Chondrocyte (in vitro differentiated cells): ENCODE measurements around the gene LMO1. TPM values are rescaled to one million over a fixed set of nuclear protein-coding genes. Genes with fewer than 3 reads are reported as not detected.

Experiments used
- DNase-seq: peaks from one replicate; pipeline ENCODE4 v3.0.0; 2021; ENCODE audit warnings: mixed read lengths, low spot score
- H3K27ac Mint-ChIP-seq: one replicate; pipeline ENCODE4 v1.8.0; 2021; ENCODE audit warnings: mild to moderate bottlenecking, moderate library complexity, mixed read lengths; ENCODE audit not compliant: unreplicated experiment
- H3K27me3 Mint-ChIP-seq: 2 replicates; pipeline ENCODE4 v1.8.0; 2021; ENCODE audit warnings: low read depth, mixed read lengths
- H3K36me3 Mint-ChIP-seq: 2 replicates; pipeline ENCODE4 v1.8.0; 2021; ENCODE audit warnings: low read depth, mixed read lengths
- H3K4me1 Mint-ChIP-seq: 2 replicates; pipeline ENCODE4 v1.8.0; 2021; ENCODE audit warnings: low read depth, mild to moderate bottlenecking, mixed read lengths
- H3K4me3 Mint-ChIP-seq: one replicate; pipeline ENCODE4 v1.8.0; 2021; ENCODE audit warnings: mild to moderate bottlenecking, moderate library complexity, mixed read lengths; ENCODE audit not compliant: unreplicated experiment
- H3K9me3 Mint-ChIP-seq: 2 replicates; pipeline ENCODE4 v1.8.0; 2021; ENCODE audit warnings: low read depth, mixed read lengths
- total RNA-seq: library from RNA; stranded (reverse); gene quantifications from 3 replicates; pipeline ENCODE4 v1.2.1, GENCODE V29; 2021
- TF ChIP-seq, protein P1 (sequence below): fragments of 200-600 bp; sonication (generic); IDR thresholded peaks from 2 replicates; pipeline ENCODE4 v1.5.0; 2021; ENCODE audit warnings: antibody characterized with exemption, mild to moderate bottlenecking, moderate library complexity

LMO1 gene
- total RNA-seq, 1 donor from 2014 or later, result not detected

DNA sequence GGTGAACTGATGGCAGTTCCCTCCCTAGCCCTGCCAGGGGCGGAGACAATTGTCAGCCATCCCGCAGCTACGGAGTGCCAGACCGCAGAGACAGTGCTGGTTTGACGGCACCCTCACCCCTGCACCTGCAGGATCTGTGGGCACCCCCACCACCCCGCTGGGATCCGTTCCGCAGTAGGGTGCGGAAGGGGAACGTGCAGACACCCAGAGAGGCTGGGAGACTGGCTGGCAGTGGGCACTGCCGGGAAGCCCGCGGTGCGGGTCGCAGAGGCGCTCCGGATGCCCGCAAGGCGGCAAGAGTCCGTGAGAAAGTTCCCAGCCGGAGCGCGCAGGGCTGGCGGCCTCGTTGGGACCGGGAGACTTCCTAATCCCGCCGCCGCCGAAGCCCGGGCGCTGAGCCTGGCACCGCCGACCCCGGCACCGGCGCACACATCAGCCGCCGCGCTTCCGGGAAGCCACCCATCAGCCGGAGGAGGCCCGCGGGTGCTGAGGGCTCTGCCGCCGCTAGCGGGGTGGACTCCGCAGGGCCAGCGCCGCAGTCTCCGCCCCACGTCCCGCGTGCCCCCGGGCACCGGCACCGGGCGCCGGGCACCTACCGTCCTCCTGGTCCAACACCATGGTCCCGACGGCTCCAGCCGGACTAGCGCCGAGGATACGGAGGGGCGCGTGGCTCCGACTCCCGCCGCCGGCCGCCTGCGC lies 4.3 kb upstream of the LMO1 start:
- H3K27ac Mint-ChIP-seq, result no peak overlapping the region
- peaks cover 60% of the 10 kb centered on the region for H3K27me3 Mint-ChIP-seq
- H3K9me3 Mint-ChIP-seq, result no peaks in the 10 kb centered on the region
- H3K36me3 Mint-ChIP-seq, result no peaks in the 10 kb centered on the region
- TF ChIP-seq, protein P1, sequence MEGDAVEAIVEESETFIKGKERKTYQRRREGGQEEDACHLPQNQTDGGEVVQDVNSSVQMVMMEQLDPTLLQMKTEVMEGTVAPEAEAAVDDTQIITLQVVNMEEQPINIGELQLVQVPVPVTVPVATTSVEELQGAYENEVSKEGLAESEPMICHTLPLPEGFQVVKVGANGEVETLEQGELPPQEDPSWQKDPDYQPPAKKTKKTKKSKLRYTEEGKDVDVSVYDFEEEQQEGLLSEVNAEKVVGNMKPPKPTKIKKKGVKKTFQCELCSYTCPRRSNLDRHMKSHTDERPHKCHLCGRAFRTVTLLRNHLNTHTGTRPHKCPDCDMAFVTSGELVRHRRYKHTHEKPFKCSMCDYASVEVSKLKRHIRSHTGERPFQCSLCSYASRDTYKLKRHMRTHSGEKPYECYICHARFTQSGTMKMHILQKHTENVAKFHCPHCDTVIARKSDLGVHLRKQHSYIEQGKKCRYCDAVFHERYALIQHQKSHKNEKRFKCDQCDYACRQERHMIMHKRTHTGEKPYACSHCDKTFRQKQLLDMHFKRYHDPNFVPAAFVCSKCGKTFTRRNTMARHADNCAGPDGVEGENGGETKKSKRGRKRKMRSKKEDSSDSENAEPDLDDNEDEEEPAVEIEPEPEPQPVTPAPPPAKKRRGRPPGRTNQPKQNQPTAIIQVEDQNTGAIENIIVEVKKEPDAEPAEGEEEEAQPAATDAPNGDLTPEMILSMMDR, result peak; percentile 21
- peak; percentile 81 for DNase-seq
- peak overlapping the region; percentile 41 for H3K4me3 Mint-ChIP-seq
- peaks cover 11% of the 10 kb centered on the region for H3K4me1 Mint-ChIP-seq

DNA sequence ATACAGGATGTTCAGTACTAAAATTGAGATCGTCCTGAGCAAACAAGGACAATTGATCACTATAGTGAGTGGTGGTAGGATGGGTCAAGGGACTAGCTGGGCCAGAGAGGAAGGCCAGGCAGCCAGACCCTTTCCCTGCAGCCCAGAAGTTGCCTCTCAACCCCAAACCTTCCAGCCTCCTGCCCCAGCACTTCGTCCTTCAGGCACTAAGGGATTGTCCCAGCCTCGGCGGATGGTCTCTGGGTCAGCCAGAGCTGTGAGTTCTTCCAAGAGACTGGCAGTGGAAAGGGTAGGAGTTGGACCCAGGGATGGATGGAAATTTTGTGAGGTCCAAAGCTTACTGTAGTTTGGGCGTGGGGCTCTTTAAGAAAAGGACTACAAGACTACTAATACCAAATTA lies 3.6 kb upstream of the LMO1 start:
- DNase-seq, result peak; percentile 70
- H3K4me3 Mint-ChIP-seq, result no peak overlapping the region
- no peak overlapping the region for H3K27ac Mint-ChIP-seq
- H3K27me3 Mint-ChIP-seq, result peaks cover 62% of the 10 kb centered on the region
- peaks cover 16% of the 10 kb centered on the region for H3K4me1 Mint-ChIP-seq
- H3K36me3 Mint-ChIP-seq, result no peaks in the 10 kb centered on the region
- H3K9me3 Mint-ChIP-seq, result no peaks in the 10 kb centered on the region
- TF ChIP-seq, protein P1, result no peak

DNA sequence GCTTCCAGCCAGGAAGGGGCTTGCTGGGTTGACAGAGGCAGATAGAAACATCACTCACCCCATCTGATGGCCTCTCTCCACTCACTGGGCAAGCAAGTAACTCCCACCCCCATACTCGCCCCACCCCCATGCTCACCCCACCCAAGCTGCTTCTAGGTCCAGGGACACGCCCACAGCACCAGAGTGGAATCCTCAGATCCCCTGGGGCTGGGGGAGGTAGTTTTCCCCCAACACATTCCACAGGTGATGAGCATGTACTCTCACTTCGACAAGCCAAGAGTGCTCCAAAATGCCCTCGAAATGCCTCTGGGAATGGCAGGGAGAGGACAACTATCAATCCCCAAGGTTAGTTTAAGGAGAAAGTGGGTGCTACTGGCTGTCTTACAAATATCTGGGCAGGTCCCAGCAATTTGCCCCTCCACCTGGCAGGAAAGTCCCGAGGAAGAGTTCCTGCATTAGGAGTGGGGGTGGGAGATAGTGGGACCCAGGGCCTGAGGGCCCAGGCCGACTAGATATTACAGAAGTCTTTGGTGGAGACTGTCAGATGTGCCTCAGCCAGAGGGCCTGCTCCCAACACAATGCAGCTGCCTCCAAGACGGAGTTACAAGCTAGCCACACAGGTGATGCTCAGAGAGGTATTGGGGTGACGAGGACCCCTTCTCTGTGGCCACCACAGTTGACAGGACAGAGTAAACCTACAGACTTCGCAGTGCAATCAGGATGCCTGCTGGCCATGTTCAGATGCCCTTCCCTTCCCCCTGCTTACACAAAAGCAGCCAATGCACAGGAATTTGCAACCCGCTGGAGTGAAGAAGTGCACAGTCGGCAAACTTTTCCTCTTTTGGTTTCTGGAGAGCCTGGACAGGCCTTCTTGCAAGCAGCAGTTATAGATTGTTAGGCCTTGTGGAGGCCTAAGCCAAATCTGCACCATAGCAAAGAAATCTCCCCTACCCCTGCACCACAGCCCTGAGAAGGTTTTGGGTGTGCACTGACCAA lies 2.9 kb upstream of the LMO1 start:
- no peaks in the 10 kb centered on the region for H3K36me3 Mint-ChIP-seq
- TF ChIP-seq, protein P1, result no peak
- peaks cover 63% of the 10 kb centered on the region for H3K27me3 Mint-ChIP-seq
- peak; percentile 49 for DNase-seq
- no peak overlapping the region for H3K27ac Mint-ChIP-seq
- H3K9me3 Mint-ChIP-seq, result no peaks in the 10 kb centered on the region
- H3K4me1 Mint-ChIP-seq, result peaks cover 16% of the 10 kb centered on the region
- H3K4me3 Mint-ChIP-seq, result no peak overlapping the region

DNA sequence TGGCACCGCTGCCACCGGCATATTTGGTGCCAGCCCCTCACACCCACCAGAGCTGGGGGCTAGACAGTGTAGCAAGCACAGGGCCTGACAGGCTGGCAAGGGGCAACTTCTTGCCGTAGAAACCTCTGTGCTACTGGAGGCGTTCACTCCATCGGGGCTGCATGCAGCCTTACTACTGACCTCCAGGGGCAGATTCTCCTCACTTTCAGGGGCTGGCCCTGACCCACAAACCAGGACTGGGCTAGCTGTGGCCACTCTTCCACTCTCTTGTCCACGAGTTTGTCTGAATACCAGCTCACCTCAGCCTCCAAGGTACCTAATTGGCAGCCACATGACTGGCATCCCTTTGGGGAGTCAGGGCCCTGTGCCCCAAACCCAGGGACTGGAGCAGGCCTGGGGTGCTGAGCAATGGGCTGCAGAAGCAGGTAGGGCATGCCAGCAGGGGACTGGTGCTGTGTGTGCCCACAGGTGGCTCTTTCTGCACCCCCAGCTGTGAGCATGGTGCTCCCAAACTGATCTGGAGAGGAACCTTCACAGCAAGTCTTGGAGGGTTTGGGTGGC lies 2.1 kb upstream of the LMO1 start:
- DNase-seq, result peak; percentile 75
- H3K4me1 Mint-ChIP-seq, result peaks cover 16% of the 10 kb centered on the region
- no peaks in the 10 kb centered on the region for H3K36me3 Mint-ChIP-seq
- no peaks in the 10 kb centered on the region for H3K9me3 Mint-ChIP-seq
- TF ChIP-seq, protein P1, result peak; percentile 54
- H3K27ac Mint-ChIP-seq, result no peak overlapping the region
- peaks cover 60% of the 10 kb centered on the region for H3K27me3 Mint-ChIP-seq
- no peak overlapping the region for H3K4me3 Mint-ChIP-seq

DNA sequence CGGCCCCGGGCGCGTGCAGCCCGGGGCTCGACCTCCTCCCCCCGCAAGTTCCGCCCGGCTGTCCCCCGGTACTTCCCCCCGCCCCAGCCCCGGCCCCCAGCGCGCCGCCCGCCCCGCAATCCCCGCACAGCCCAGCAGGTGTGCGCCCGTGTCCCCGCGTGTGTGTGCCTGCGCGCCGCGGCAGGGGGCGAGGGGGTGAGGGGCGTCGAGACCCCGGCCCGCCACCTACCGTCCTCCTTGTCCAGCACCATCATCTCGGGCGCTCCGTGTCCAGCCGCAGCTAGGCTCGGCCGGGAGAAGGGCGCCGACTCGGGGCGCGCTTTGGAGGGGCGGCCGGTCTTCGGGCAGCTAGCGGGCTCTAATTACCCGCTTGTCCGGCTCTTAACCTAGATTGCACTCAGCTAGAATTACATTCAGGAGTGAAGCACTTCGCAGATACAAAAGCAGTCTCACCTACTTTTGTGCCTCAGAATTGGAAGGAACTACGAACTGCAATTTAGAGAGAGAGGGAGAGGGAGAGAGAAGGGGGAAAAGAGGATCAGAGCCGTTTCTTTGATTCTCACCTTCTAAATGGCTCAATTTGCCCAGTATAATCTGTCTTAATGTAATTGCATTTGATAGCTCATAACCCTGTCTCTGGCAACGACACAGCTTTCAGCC lies 439 bp downstream of the LMO1 start:
- Mint-ChIP-seq H3K9me3 (no peaks in the 10 kb centered on the region), H3K27me3 (peaks cover 44% of the 10 kb centered on the region), H3K4me3 (peak overlapping the region; percentile 64), H3K27ac (no peak overlapping the region), H3K36me3 (no peaks in the 10 kb centered on the region), H3K4me1 (peaks cover 14% of the 10 kb centered on the region)
- TF ChIP-seq, protein P1, result no peak
- DNase-seq, result peak; percentile 53
